GM21528 (cell line): Measurements from ENCODE around the gene CORO2A.
A peak's percentile ranks its signal among the peaks of the same experiment; 100 is the strongest.
"Not testable (repeated sequence)": the region's sequence is repeated elsewhere in the genome, so short reads cannot be mapped to it uniquely, and the experiment has no call there.

Experiments
- ATAC-seq: cut with Tn5 transposase; IDR thresholded peaks from one replicate; pipeline ENCODE4 v1.9.1; 2021; ENCODE audit warnings: mild to moderate bottlenecking, moderate library complexity; ENCODE audit not compliant: unreplicated experiment, low FRiP score

Gene CORO2A

GRCh38 chr9:98124091-98124490, 68.3 kb downstream of the CORO2A start:
- not testable (repeated sequence) for ATAC-seq

- ATAC-seq: no peak
Measured at GRCh38 chr9:98121058-98121457, 71.4 kb downstream of the CORO2A start.

GRCh38 chr9:98120476-98120875, 72.0 kb downstream of the CORO2A start:
- ATAC-seq: no peak

GRCh38 chr9:98118640-98119601, 73.5 kb downstream of the CORO2A start, which contains the start of gene TRIM14:
TRIM14 (minus strand) TSS chr9:98119222; CDS start chr9:98119188, 34 bp downstream.
- peak; percentile 66 for ATAC-seq

GRCh38 chr9:98117984-98118639, 74.3 kb downstream of the CORO2A start:
- peak; percentile 48 for ATAC-seq

GRCh38 chr9:98117097-98117496, 75.3 kb downstream of the CORO2A start:
- not testable (repeated sequence) for ATAC-seq

- ATAC-seq: peak; percentile 1
Measured at GRCh38 chr9:98109052-98109451, 83.4 kb downstream of the CORO2A start.

- peak; percentile 67 for ATAC-seq
Measured at GRCh38 chr9:98108531-98109031, 83.9 kb downstream of the CORO2A start.

GRCh38 chr9:98107926-98108325, 84.5 kb downstream of the CORO2A start:
- peak; percentile 13 for ATAC-seq

GRCh38 chr9:98105006-98105405, 87.4 kb downstream of the CORO2A start:
- ATAC-seq: no peak

- no peak for ATAC-seq
Measured at GRCh38 chr9:98104445-98104881, 88.0 kb downstream of the CORO2A start.

- ATAC-seq: peak; percentile 97
Measured at GRCh38 chr9:98101868-98102273, 90.6 kb downstream of the CORO2A start.

GRCh38 chr9:98101416-98101815, 91.0 kb downstream of the CORO2A start:
- no peak for ATAC-seq

GRCh38 chr9:98100456-98100855, 92.0 kb downstream of the CORO2A start:
- ATAC-seq: no peak

- ATAC-seq: no peak
Measured at GRCh38 chr9:98099898-98100297, 92.5 kb downstream of the CORO2A start.

- no peak for ATAC-seq
Measured at GRCh38 chr9:98099346-98099745, 93.1 kb downstream of the CORO2A start.

- ATAC-seq: no peak
Measured at GRCh38 chr9:98097836-98098235, 94.6 kb downstream of the CORO2A start.

- no peak for ATAC-seq
Measured at GRCh38 chr9:98096091-98096490, 96.3 kb downstream of the CORO2A start.

GRCh38 chr9:98095401-98095800, 97.0 kb downstream of the CORO2A start:
- ATAC-seq: no peak

- no peak for ATAC-seq
Measured at GRCh38 chr9:98094851-98095250, 97.6 kb downstream of the CORO2A start.

GRCh38 chr9:98094316-98094715, 98.1 kb downstream of the CORO2A start:
- no peak for ATAC-seq
